ENCODE results near the gene UCN3.

DNA sequence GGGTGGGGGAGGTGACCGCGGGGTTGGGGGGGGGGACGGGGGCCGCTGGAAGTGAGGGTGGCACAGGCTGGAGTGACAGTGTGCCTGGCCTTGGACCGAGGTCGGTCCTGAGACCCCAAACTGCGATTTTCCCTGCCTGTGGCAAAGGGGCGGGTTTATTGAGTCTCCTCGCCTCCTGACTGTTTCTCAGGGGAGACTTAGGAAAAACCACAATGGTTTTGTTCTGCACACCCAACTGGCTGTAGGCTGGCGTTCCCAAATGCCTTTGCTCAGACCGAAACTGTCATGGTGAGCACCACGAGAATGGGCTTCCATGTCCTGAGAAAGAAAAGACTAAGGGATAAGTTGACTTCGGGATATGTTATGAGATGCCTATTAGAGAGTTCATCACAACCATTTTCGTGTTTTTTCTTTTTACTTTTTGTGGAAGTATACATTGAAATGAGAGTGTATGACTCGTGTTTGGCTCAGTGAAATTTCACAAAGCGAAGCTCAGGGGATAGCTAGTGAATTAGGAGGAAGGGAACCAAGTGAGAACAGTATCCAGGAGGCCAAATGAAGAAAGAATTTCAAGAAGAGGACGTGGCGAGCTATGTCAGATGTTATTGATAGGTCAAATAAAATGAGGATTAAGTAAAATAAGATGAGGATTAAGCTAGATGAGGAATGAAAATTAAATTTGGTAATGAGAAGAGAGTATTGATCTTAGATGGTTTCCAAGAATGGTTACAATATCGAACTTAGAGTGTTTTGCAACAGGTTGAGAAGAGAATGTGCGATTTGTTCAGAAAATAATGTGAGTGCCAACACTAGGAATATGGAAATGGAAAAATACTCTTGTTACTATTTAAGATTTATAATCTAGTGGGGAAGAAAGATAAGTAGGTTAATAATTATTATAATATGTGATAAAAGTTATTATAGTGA, 48.5 kb downstream of the UCN3 start:
- TF ChIP-seq, protein P1, sequence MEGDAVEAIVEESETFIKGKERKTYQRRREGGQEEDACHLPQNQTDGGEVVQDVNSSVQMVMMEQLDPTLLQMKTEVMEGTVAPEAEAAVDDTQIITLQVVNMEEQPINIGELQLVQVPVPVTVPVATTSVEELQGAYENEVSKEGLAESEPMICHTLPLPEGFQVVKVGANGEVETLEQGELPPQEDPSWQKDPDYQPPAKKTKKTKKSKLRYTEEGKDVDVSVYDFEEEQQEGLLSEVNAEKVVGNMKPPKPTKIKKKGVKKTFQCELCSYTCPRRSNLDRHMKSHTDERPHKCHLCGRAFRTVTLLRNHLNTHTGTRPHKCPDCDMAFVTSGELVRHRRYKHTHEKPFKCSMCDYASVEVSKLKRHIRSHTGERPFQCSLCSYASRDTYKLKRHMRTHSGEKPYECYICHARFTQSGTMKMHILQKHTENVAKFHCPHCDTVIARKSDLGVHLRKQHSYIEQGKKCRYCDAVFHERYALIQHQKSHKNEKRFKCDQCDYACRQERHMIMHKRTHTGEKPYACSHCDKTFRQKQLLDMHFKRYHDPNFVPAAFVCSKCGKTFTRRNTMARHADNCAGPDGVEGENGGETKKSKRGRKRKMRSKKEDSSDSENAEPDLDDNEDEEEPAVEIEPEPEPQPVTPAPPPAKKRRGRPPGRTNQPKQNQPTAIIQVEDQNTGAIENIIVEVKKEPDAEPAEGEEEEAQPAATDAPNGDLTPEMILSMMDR (IDR thresholded peaks at IDR 0.05; ENCODE audit: poor library complexity), result no peak
- TF ChIP-seq EZH2phosphoT487 (IDR thresholded peaks at IDR 0.05; ENCODE audit: low read depth, severe bottlenecking, unreplicated experiment) (no peak), EZH2 (IDR thresholded peaks at IDR 0.05; ENCODE audit: borderline replicate concordance) (no peak)
